Neural progenitor cell (in vitro differentiated cells): Measurements from ENCODE around the gene CSNK2A1. TPM values are rescaled to one million over a fixed set of nuclear protein-coding genes. Genes with fewer than 3 reads are reported as not detected.

Experiments
- DNase-seq: peaks from one replicate; pipeline ENCODE4 v3.0.0-alpha.2; 2016; ENCODE audit warnings: low spot score
- H2AFZ ChIP-seq: fragments of 200-600 bp; sonication (generic); replicated peaks from 2 replicates; pipeline ENCODE4 v1.6.1; 2016; ENCODE audit warnings: antibody characterized with exemption
- H3F3A ChIP-seq: fragments of 200-600 bp; sonication (generic); 2 replicates; pipeline ENCODE4 v1.6.1; 2016; ENCODE audit warnings: antibody characterized with exemption, low read depth
- H3K27ac ChIP-seq: fragments of 200-600 bp; sonication (generic); 2 replicates; pipeline ENCODE4 v1.5.1; 2016; ENCODE audit warnings: mild to moderate bottlenecking
- H3K27me3 ChIP-seq: fragments of 200-600 bp; sonication (generic); 2 replicates; pipeline ENCODE4 v1.6.1; 2016; ENCODE audit warnings: mild to moderate bottlenecking, moderate library complexity
- H3K36me3 ChIP-seq: fragments of 200-600 bp; sonication (generic); 2 replicates; pipeline ENCODE4 v1.5.1; 2016
- H3K4me1 ChIP-seq: fragments of 200-600 bp; sonication (generic); 2 replicates; pipeline ENCODE4 v1.6.1; 2016; ENCODE audit warnings: mixed run types
- H3K4me2 ChIP-seq: fragments of 200-600 bp; sonication (generic); 2 replicates; pipeline ENCODE4 v1.6.1; 2016
- H3K4me3 ChIP-seq: fragments of 200-600 bp; sonication (generic); 2 replicates; pipeline ENCODE4 v1.5.1; 2016
- H3K79me2 ChIP-seq: fragments of 200-600 bp; sonication (generic); 2 replicates; pipeline ENCODE4 v1.6.1; 2016; ENCODE audit warnings: low read depth
- H3K9ac ChIP-seq: fragments of 200-600 bp; sonication (generic); 2 replicates; pipeline ENCODE4 v1.6.1; 2016
- H3K9me3 ChIP-seq: fragments of 200-600 bp; sonication (generic); 2 replicates; pipeline ENCODE4 v1.5.1; 2016; ENCODE audit warnings: low read depth
- H4K20me1 ChIP-seq: fragments of 200-600 bp; sonication (generic); 2 replicates; pipeline ENCODE4 v1.6.1; 2016; ENCODE audit warnings: low read depth
- H3K27ac Mint-ChIP-seq: 3 replicates; pipeline ENCODE4 v1.8.0; 2021; ENCODE audit warnings: mixed read lengths
- H3K27me3 Mint-ChIP-seq: 2 replicates; pipeline ENCODE4 v1.8.0; 2022; ENCODE audit warnings: low read depth, mild to moderate bottlenecking, inconsistent platforms, moderate library complexity, mixed read lengths; ENCODE audit not compliant: insufficient read depth
- H3K36me3 Mint-ChIP-seq: 3 replicates; pipeline ENCODE4 v1.8.0; 2021; ENCODE audit warnings: mixed read lengths
- H3K4me1 Mint-ChIP-seq: 3 replicates; pipeline ENCODE4 v1.8.0; 2021; ENCODE audit warnings: mixed read lengths
- H3K4me3 Mint-ChIP-seq: 3 replicates; pipeline ENCODE4 v1.8.0; 2021; ENCODE audit warnings: mild to moderate bottlenecking, moderate library complexity, mixed read lengths
- H3K9me3 Mint-ChIP-seq: 3 replicates; pipeline ENCODE4 v1.8.0; 2020; ENCODE audit warnings: mixed read lengths
- CTCF ChIP-seq: fragments of 200-600 bp; sonication (generic); IDR thresholded peaks from 2 replicates; pipeline ENCODE4 v1.5.1; 2017; ENCODE audit warnings: antibody characterized with exemption, mild to moderate bottlenecking
- EZH2 ChIP-seq: fragments of 200-600 bp; sonication (generic); IDR thresholded peaks from 2 replicates; pipeline ENCODE4 v1.6.1; 2017; ENCODE audit warnings: antibody characterized with exemption, mild to moderate bottlenecking, moderate library complexity
- EZH2phosphoT487 ChIP-seq: fragments of 200-600 bp; sonication (generic); IDR thresholded peaks from 2 replicates; pipeline ENCODE4 v1.6.1; 2017; ENCODE audit warnings: antibody characterized with exemption
- total RNA-seq: library from RNA; depleted of rRNA; stranded (reverse); fragments of >200 nt; gene quantifications from 2 replicates; pipeline ENCODE4 v1.2.3, GENCODE V29; 2015; ENCODE audit warnings: low replicate concordance

Gene CSNK2A1
- total RNA-seq, 1 donor from 2014 or later = 599 TPM

GRCh38 chr20:533526-533925 lies 10.1 kb downstream of the CSNK2A1 start:
- H3K9ac ChIP-seq = no peak overlapping the region
- H3K9me3 ChIP-seq = no peaks in the 10 kb centered on the region
- no peak overlapping the region for H3K27ac ChIP-seq
- H3K27me3 Mint-ChIP-seq = peaks cover 3% of the 10 kb centered on the region
- peaks cover 100% of the 10 kb centered on the region for H4K20me1 ChIP-seq
- H2AFZ ChIP-seq = no peak overlapping the region
- H3K4me1 Mint-ChIP-seq = peaks cover 6% of the 10 kb centered on the region
- peaks cover 22% of the 10 kb centered on the region for H3K4me1 ChIP-seq
- H3K36me3 ChIP-seq = no peaks in the 10 kb centered on the region
- peaks cover 100% of the 10 kb centered on the region for H3K79me2 ChIP-seq
- peaks cover 3% of the 10 kb centered on the region for H3F3A ChIP-seq
- no peak overlapping the region for H3K4me3 Mint-ChIP-seq
- no peaks in the 10 kb centered on the region for H3K27me3 ChIP-seq
- no peak overlapping the region for H3K27ac Mint-ChIP-seq
- H3K4me3 ChIP-seq = no peak overlapping the region
- H3K36me3 Mint-ChIP-seq = peaks cover 59% of the 10 kb centered on the region
- H3K4me2 ChIP-seq = no peak overlapping the region
- H3K9me3 Mint-ChIP-seq = peaks cover 29% of the 10 kb centered on the region
- TF ChIP-seq EZH2phosphoT487 (no peak), CTCF (no peak)
- no peak for DNase-seq

GRCh38 chr20:532530-532929 lies 11.1 kb downstream of the CSNK2A1 start:
- no peak overlapping the region for H3K4me3 Mint-ChIP-seq
- Histone ChIP-seq H3K27me3 (no peaks in the 10 kb centered on the region), H3K4me3 (no peak overlapping the region), H3K9me3 (no peaks in the 10 kb centered on the region), H3K9ac (no peak overlapping the region), H3K27ac (no peak overlapping the region), H3K4me1 (peaks cover 22% of the 10 kb centered on the region), H3K79me2 (peaks cover 100% of the 10 kb centered on the region), H3F3A (peaks cover 3% of the 10 kb centered on the region), H3K4me2 (peak overlapping the region; percentile 55), H4K20me1 (peaks cover 99% of the 10 kb centered on the region), H3K36me3 (peaks cover 7% of the 10 kb centered on the region), H2AFZ (no peak overlapping the region)
- peaks cover 32% of the 10 kb centered on the region for H3K9me3 Mint-ChIP-seq
- DNase-seq = no peak
- peaks cover 3% of the 10 kb centered on the region for H3K27me3 Mint-ChIP-seq
- peaks cover 61% of the 10 kb centered on the region for H3K36me3 Mint-ChIP-seq
- peaks cover 5% of the 10 kb centered on the region for H3K4me1 Mint-ChIP-seq
- TF ChIP-seq EZH2 (no peak), CTCF (no peak), EZH2phosphoT487 (no peak)
- no peak overlapping the region for H3K27ac Mint-ChIP-seq

DNA sequence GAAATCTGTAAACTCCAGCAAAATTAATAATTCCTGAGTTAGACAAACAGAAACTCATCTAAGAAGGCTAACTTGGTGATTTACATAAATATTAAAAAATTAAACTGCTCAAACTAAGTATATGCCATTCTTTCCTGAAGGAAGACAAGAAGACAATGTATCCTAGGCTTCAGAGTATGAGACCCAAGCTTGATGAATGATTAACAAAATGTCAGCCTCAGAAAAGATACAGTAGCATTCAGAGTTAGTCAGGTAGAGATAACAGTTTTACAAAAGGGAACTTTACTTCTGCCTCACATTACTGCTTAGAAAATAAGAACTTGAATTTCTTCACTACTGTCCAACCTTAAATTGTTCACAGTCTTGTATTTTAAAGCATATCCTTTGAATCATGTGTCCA lies 12.0 kb downstream of the CSNK2A1 start:
- H3K27ac Mint-ChIP-seq = no peak overlapping the region
- Histone ChIP-seq H3K4me1 (peaks cover 18% of the 10 kb centered on the region), H3K4me2 (peak overlapping the region; percentile 55), H3K4me3 (no peak overlapping the region), H2AFZ (no peak overlapping the region), H4K20me1 (peaks cover 98% of the 10 kb centered on the region), H3K9me3 (no peaks in the 10 kb centered on the region), H3F3A (peaks cover 3% of the 10 kb centered on the region), H3K36me3 (peaks cover 9% of the 10 kb centered on the region), H3K9ac (no peak overlapping the region), H3K27me3 (no peaks in the 10 kb centered on the region), H3K27ac (no peak overlapping the region), H3K79me2 (peaks cover 100% of the 10 kb centered on the region)
- peaks cover 67% of the 10 kb centered on the region for H3K36me3 Mint-ChIP-seq
- H3K9me3 Mint-ChIP-seq = peaks cover 41% of the 10 kb centered on the region
- no peak for DNase-seq
- H3K4me1 Mint-ChIP-seq = peaks cover 4% of the 10 kb centered on the region
- peaks cover 3% of the 10 kb centered on the region for H3K27me3 Mint-ChIP-seq
- H3K4me3 Mint-ChIP-seq = no peak overlapping the region
- TF ChIP-seq EZH2phosphoT487 (no peak), CTCF (no peak)
